ENCODE measurements around the gene AP4B1. TPM values are rescaled to one million over a fixed set of nuclear protein-coding genes. Genes with fewer than 3 reads are reported as not detected.
A peak's percentile ranks its signal among the peaks of the same experiment; 100 is the strongest.

The AP4B1 gene
- total RNA-seq, 2 experiments from 2014 or later: 44.1 to 48.0 TPM

GRCh38 chr1:113870778-113871177 lies 33.8 kb downstream of the AP4B1 start:
- intact Hi-C loops (cut with DNase I, micrococcal nuclease): loop anchor here (1.0 to 10.0 kb wide), 7 partner anchors 35 to 456 kb away; partner anchors contain the start of genes DCLRE1B (in 2 of the 2) and RSBN1 (in 1 of the 2)
- Histone ChIP-seq H3K36me3 (ENCODE audit: insufficient read depth, low read length) (peaks cover 3% of the 10 kb centered on the region), H3K27me3 (ENCODE audit: control insufficient read depth in 1 of 2, insufficient read depth in 2 of 2, low read length in 2 of 2) (no peaks in the 10 kb centered on the region), H3K9me3 (ENCODE audit: control insufficient read depth in 1 of 2, insufficient read depth in 1 of 2, low read length in 2 of 2) (no peaks in the 10 kb centered on the region), H3K4me3 (ENCODE audit: low read length) (peak overlapping the region; percentile 55), H3K27ac (ENCODE audit: low read depth in 1 of 2, low read length in 2 of 2) (peak overlapping the region in 1 of 2 donors; percentile 75), H3K4me1 (ENCODE audit: insufficient read depth, low read length) (peaks cover 38% of the 10 kb centered on the region)
- DNase-seq (peak in 4 of 14 experiments; percentile 10 to 41 (median 26)), ATAC-seq (ENCODE audit: poor library complexity) (no peak)
- Mint-ChIP-seq H3K4me1 (ENCODE audit: low read depth) (peaks cover 78% of the 10 kb centered on the region), H3K9me3 (no peaks in the 10 kb centered on the region), H3K27ac (peak overlapping the region; percentile 94), H3K36me3 (ENCODE audit: low read depth) (peaks cover 23% of the 10 kb centered on the region), H3K27me3 (no peaks in the 10 kb centered on the region), H3K4me3 (peak overlapping the region; percentile 75)
- ChIA-PET POLR2A (interaction anchor here (1.1 to 2.3 kb wide), 4 partner anchors 11 to 59 kb away, joined by 3 to 12 read pairs (median 8); partner anchors contain the start of genes AP4B1 and BCL2L15), CTCF (interaction anchor here (1.0 to 3.4 kb wide), 3 partner anchors 22 to 59 kb away, joined by 4 to 15 read pairs (median 4); partner anchors contain the start of genes AP4B1, DCLRE1B and HIPK1)
- TF ChIP-seq, protein P1, sequence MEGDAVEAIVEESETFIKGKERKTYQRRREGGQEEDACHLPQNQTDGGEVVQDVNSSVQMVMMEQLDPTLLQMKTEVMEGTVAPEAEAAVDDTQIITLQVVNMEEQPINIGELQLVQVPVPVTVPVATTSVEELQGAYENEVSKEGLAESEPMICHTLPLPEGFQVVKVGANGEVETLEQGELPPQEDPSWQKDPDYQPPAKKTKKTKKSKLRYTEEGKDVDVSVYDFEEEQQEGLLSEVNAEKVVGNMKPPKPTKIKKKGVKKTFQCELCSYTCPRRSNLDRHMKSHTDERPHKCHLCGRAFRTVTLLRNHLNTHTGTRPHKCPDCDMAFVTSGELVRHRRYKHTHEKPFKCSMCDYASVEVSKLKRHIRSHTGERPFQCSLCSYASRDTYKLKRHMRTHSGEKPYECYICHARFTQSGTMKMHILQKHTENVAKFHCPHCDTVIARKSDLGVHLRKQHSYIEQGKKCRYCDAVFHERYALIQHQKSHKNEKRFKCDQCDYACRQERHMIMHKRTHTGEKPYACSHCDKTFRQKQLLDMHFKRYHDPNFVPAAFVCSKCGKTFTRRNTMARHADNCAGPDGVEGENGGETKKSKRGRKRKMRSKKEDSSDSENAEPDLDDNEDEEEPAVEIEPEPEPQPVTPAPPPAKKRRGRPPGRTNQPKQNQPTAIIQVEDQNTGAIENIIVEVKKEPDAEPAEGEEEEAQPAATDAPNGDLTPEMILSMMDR (IDR thresholded peaks at IDR 0.05): no peak

- peak in 1 of 14 experiments; percentile 25 for DNase-seq
- POLR2A ChIA-PET: interaction anchor here (0.7 to 2.3 kb wide), 5 partner anchors 9 to 70 kb away, joined by 3 to 8 read pairs (median 3); partner anchors contain the start of genes AP4B1 and RSBN1
- CTCF ChIA-PET: interaction anchor here (1.1 to 3.4 kb wide), 7 partner anchors 8 to 61 kb away, joined by 3 to 15 read pairs (median 4); partner anchors contain the start of genes AP4B1, DCLRE1B and HIPK1
Measured at GRCh38 chr1:113868387-113869083, 36.1 kb downstream of the AP4B1 start.

GRCh38 chr1:113861641-113862040 lies 43.0 kb downstream of the AP4B1 start:
- ChIA-PET POLR2A (interaction anchor here (2.0 kb wide), 1 partner anchor 11 kb away, joined by 6 read pairs; no protein-coding TSS in a partner anchor), CTCF (no interaction called here)
- ATAC-seq (ENCODE audit: poor library complexity) (no peak), DNase-seq (no peak)
- H3K4me3 ChIP-seq (ENCODE audit: low read length): no peak overlapping the region
- H3K4me3 Mint-ChIP-seq: no peak overlapping the region
- H3K36me3 Mint-ChIP-seq (ENCODE audit: low read depth): peaks cover 60% of the 10 kb centered on the region
- H3K4me1 ChIP-seq (ENCODE audit: insufficient read depth, low read length): peaks cover 10% of the 10 kb centered on the region
- no peaks in the 10 kb centered on the region for H3K9me3 Mint-ChIP-seq
- intact Hi-C loops (cut with DNase I, micrococcal nuclease): no loop called here
- H3K27ac Mint-ChIP-seq: no peak overlapping the region
- no peaks in the 10 kb centered on the region for H3K27me3 Mint-ChIP-seq
- TF ChIP-seq, protein P1 (IDR thresholded peaks at IDR 0.05): no peak
- peaks cover 59% of the 10 kb centered on the region for H3K4me1 Mint-ChIP-seq (ENCODE audit: low read depth)
- H3K36me3 ChIP-seq (ENCODE audit: insufficient read depth, low read length): peaks cover 42% of the 10 kb centered on the region
- H3K27ac ChIP-seq (ENCODE audit: low read depth in 1 of 2, low read length in 2 of 2): no peak overlapping the region
- no peaks in the 10 kb centered on the region for H3K27me3 ChIP-seq (ENCODE audit: control insufficient read depth in 1 of 2, insufficient read depth in 2 of 2, low read length in 2 of 2)
- no peaks in the 10 kb centered on the region for H3K9me3 ChIP-seq (ENCODE audit: control insufficient read depth in 1 of 2, insufficient read depth in 1 of 2, low read length in 2 of 2)

More at GRCh38 chr1:113868387-113869083, 36.1 kb downstream of the AP4B1 start:
- H3K36me3 ChIP-seq (ENCODE audit: insufficient read depth, low read length): peaks cover 10% of the 10 kb centered on the region
- H3K27me3 Mint-ChIP-seq: no peaks in the 10 kb centered on the region
- peak overlapping the region; percentile 75 for H3K4me3 Mint-ChIP-seq
- H3K27ac ChIP-seq (ENCODE audit: low read depth in 1 of 2, low read length in 2 of 2): no peak overlapping the region
- H3K36me3 Mint-ChIP-seq (ENCODE audit: low read depth): peaks cover 42% of the 10 kb centered on the region
- peaks cover 67% of the 10 kb centered on the region for H3K4me1 Mint-ChIP-seq (ENCODE audit: low read depth)
- TF ChIP-seq, protein P1 (IDR thresholded peaks at IDR 0.05): no peak
- peaks cover 35% of the 10 kb centered on the region for H3K4me1 ChIP-seq (ENCODE audit: insufficient read depth, low read length)
- intact Hi-C loops (cut with DNase I, micrococcal nuclease): loop anchor here in 1 of 2 experiments (2.0 kb wide), 1 partner anchor 32 kb away; no protein-coding TSS in a partner anchor
- ATAC-seq (ENCODE audit: poor library complexity): no peak
- H3K9me3 ChIP-seq (ENCODE audit: control insufficient read depth in 1 of 2, insufficient read depth in 1 of 2, low read length in 2 of 2): no peaks in the 10 kb centered on the region
- no peaks in the 10 kb centered on the region for H3K27me3 ChIP-seq (ENCODE audit: control insufficient read depth in 1 of 2, insufficient read depth in 2 of 2, low read length in 2 of 2)
- H3K27ac Mint-ChIP-seq: peak overlapping the region; percentile 94
- H3K4me3 ChIP-seq (ENCODE audit: low read length): no peak overlapping the region
- no peaks in the 10 kb centered on the region for H3K9me3 Mint-ChIP-seq
